Activated T-helper 2 cell treated with anti-CD3 and anti-CD28 coated beads, Interferon-gamma antibody, Interleukin-2, Interleukin-4, amounts not matched to agents 10 μg/mL and 5 μg/mL and 100 μg/mL, durations not matched to agents 14 hours and 24 hours and 36 hours (primary cell): ENCODE measurements around the gene NGLY1. TPM values are rescaled to one million over a fixed set of nuclear protein-coding genes. Genes with fewer than 3 reads are reported as not detected.
A peak's percentile ranks its signal among the peaks of the same experiment; 100 is the strongest.

Experiments
- DNase-seq: peaks from one replicate; pipeline ENCODE4 v3.0.0; 2021; ENCODE audit warnings: low spot score
- H3K27ac Mint-ChIP-seq: one replicate; pipeline ENCODE4 v1.8.0; 2021; ENCODE audit warnings: mixed read lengths
- H3K27me3 Mint-ChIP-seq: one replicate; pipeline ENCODE4 v1.8.0; 2021; ENCODE audit warnings: low read depth, mixed read lengths
- H3K36me3 Mint-ChIP-seq: one replicate; pipeline ENCODE4 v1.8.0; 2021; ENCODE audit warnings: low read depth, mixed read lengths
- H3K4me1 Mint-ChIP-seq: one replicate; pipeline ENCODE4 v1.8.0; 2021; ENCODE audit warnings: low read depth, mixed read lengths
- H3K4me3 Mint-ChIP-seq: one replicate; pipeline ENCODE4 v1.8.0; 2021; ENCODE audit warnings: low read depth, mild to moderate bottlenecking, moderate library complexity, mixed read lengths
- H3K9me3 Mint-ChIP-seq: one replicate; pipeline ENCODE4 v1.8.0; 2021; ENCODE audit warnings: mixed read lengths
- intact Hi-C: fragments of 100-400 bp; cut with micrococcal nuclease; formaldehyde crosslinking; loops from one replicate; pipeline ENCODE4 v1.15.1; 2023
- total RNA-seq: library from RNA; stranded (reverse); gene quantifications from 2 replicates; pipeline ENCODE4 v1.2.3, GENCODE V29; 2022

Gene NGLY1
- total RNA-seq, 1 donor from 2014 or later, result 71.6 TPM

DNA sequence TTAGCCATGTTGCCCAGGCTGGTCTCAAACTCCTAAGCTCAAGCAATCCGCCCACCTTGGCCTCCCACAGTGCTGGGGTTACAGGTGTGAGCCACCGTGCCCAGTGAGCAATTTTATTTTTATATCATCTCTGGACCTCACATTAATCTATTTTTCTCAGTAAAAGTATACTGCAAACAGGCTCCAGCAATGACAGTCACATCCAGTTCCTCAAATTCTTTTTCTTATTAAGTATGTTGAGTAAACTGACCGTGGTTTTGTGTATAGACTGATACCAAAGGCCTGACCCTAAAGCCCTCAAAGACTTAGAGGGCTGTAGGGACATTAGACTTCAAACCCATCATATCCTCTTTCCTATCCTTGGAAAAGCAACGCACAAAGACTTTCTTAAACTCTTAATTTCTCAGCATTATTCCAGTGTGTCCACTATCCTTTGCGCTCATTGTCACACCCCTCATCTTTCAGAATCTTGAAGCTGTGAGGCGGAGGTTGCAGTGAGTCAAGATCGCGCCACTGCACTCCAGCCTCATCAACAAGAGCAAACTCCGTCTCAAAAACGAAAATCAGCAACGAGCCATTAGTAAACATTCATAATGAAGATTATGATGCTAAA lies 2.0 kb downstream of the NGLY1 start:
- Mint-ChIP-seq H3K4me1 (peaks cover 51% of the 10 kb centered on the region), H3K9me3 (peaks cover 5% of the 10 kb centered on the region), H3K4me3 (peak overlapping the region; percentile 87), H3K36me3 (peaks cover 46% of the 10 kb centered on the region), H3K27me3 (no peaks in the 10 kb centered on the region), H3K27ac (peak overlapping the region; percentile 83)
- intact Hi-C loops, result loop anchor here (5.0 to 10.0 kb wide), 3 partner anchors 36 to 1814 kb away; no protein-coding TSS in a partner anchor
- DNase-seq, result no peak

GRCh38 chr3:25780618-25781017 lies 2.6 kb downstream of the NGLY1 start:
- Mint-ChIP-seq H3K27ac (no peak overlapping the region), H3K27me3 (no peaks in the 10 kb centered on the region), H3K36me3 (peaks cover 49% of the 10 kb centered on the region), H3K4me3 (peak overlapping the region; percentile 1), H3K9me3 (peaks cover 5% of the 10 kb centered on the region), H3K4me1 (peaks cover 49% of the 10 kb centered on the region)
- DNase-seq, result no peak
- intact Hi-C loops, result loop anchor here (5.0 to 10.0 kb wide), 3 partner anchors 37 to 1814 kb away; no protein-coding TSS in a partner anchor

DNA sequence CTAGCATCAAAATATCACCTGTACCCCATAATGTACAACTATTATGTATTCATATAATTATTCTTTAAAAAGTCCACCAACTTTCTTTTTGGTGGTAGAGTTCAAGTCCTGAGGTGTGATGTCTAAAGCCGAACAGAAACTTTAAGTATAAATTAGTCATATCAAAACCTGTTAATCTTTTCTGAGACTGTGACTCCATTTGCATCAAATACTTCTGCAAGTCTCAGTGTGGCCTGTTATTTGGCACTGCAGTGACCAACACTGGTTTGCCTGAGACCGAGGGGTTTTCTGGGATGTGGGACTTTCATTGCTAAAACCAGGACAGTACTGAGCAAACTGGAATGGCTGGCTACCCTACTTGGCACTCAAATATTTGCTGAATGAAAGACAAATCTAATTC lies 7.3 kb downstream of the NGLY1 start:
- H3K27ac Mint-ChIP-seq, result no peak overlapping the region
- peaks cover 25% of the 10 kb centered on the region for H3K4me1 Mint-ChIP-seq
- intact Hi-C loops, result no loop called here
- H3K4me3 Mint-ChIP-seq, result no peak overlapping the region
- peaks cover 88% of the 10 kb centered on the region for H3K36me3 Mint-ChIP-seq
- peaks cover 48% of the 10 kb centered on the region for H3K9me3 Mint-ChIP-seq
- no peak for DNase-seq
- H3K27me3 Mint-ChIP-seq, result no peaks in the 10 kb centered on the region

DNA sequence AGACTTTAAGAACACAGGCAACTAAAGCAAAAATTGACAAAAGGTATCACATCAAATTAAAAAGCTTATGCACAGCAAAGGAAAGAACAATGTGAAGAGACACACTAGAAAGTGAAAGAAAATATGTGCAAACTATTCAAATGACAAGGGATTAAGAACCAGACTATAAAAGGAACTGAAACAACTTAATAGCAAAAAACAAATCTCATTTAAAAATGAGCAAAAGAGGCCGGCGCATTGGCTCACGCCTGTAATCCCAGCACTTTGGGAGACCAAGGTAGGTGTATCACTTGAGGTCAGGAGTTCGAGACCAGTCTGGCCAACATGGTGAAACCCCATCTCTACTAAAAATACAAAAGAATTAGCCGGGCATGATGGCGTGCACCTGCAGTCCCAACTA lies 14.4 kb downstream of the NGLY1 start:
- peaks cover 35% of the 10 kb centered on the region for H3K9me3 Mint-ChIP-seq
- peaks cover 78% of the 10 kb centered on the region for H3K36me3 Mint-ChIP-seq
- no peaks in the 10 kb centered on the region for H3K27me3 Mint-ChIP-seq
- intact Hi-C loops, result no loop called here
- no peak overlapping the region for H3K27ac Mint-ChIP-seq
- H3K4me3 Mint-ChIP-seq, result no peak overlapping the region
- no peak for DNase-seq
- H3K4me1 Mint-ChIP-seq, result peaks cover 13% of the 10 kb centered on the region

- no peak overlapping the region for H3K4me3 Mint-ChIP-seq
- no peak for DNase-seq
- intact Hi-C loops, result no loop called here
- H3K4me1 Mint-ChIP-seq, result peaks cover 19% of the 10 kb centered on the region
- no peaks in the 10 kb centered on the region for H3K27me3 Mint-ChIP-seq
- no peak overlapping the region for H3K27ac Mint-ChIP-seq
- peaks cover 79% of the 10 kb centered on the region for H3K36me3 Mint-ChIP-seq
- H3K9me3 Mint-ChIP-seq, result no peaks in the 10 kb centered on the region
Observed at GRCh38 chr3:25751725-25752124, 31.5 kb downstream of the NGLY1 start.

GRCh38 chr3:25751048-25751447 lies 32.2 kb downstream of the NGLY1 start:
- intact Hi-C loops, result no loop called here
- no peak for DNase-seq
- H3K36me3 Mint-ChIP-seq, result peaks cover 79% of the 10 kb centered on the region
- no peaks in the 10 kb centered on the region for H3K9me3 Mint-ChIP-seq
- no peak overlapping the region for H3K4me3 Mint-ChIP-seq
- peaks cover 16% of the 10 kb centered on the region for H3K4me1 Mint-ChIP-seq
- no peaks in the 10 kb centered on the region for H3K27me3 Mint-ChIP-seq
- no peak overlapping the region for H3K27ac Mint-ChIP-seq

DNA sequence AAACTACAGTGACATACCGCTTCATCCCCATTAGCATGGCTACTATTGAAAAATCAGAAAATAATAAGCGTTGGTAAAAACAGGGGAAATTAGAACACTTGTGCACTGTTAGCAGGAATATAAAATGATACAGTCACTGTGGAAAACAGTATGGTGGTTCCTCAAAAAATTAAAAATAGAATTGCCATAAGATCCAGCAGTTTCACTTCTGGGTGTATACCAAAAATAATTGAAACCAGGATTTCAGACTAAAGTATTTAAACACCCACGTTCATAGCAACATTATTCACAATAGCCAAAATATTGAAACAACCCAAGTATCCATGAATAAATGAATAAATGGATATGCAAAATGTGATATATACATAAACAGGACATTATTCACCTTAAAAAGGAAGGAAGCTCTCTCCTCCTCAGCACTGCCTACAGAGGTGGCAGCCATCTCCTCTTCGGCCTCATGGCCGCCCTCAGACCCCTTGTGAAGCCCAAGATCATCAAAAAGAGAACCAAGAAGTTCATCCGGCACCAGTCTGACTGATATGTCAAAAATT lies 34.1 kb downstream of the NGLY1 start:
- H3K4me3 Mint-ChIP-seq, result no peak overlapping the region
- intact Hi-C loops, result loop anchor here (5.0 kb wide), 1 partner anchor 98 kb away; no protein-coding TSS in a partner anchor
- peaks cover 82% of the 10 kb centered on the region for H3K36me3 Mint-ChIP-seq
- no peak for DNase-seq
- H3K27me3 Mint-ChIP-seq, result no peaks in the 10 kb centered on the region
- H3K4me1 Mint-ChIP-seq, result peaks cover 2% of the 10 kb centered on the region
- no peaks in the 10 kb centered on the region for H3K9me3 Mint-ChIP-seq
- H3K27ac Mint-ChIP-seq, result no peak overlapping the region

DNA sequence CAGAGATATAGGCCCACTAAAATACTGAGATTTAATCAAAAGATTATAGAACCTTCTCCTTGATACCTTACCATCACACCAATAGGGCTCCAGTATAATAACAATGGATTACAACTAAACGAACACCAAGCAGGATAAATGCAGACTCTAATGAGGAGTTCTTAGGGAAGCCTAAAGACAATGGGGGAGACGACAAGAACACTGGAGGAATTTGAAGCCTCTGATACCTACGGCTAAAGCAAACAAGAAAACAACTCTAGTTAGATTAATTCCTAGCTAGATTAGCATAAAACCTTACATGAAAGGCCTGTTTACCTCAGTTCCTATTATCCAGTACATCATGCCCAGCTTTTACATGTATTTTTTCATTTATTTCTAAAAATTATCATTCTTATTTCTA lies 35.1 kb downstream of the NGLY1 start:
- intact Hi-C loops, result loop anchor here (5.0 kb wide), 1 partner anchor 99 kb away; no protein-coding TSS in a partner anchor
- peaks cover 4% of the 10 kb centered on the region for H3K4me1 Mint-ChIP-seq
- no peaks in the 10 kb centered on the region for H3K9me3 Mint-ChIP-seq
- no peaks in the 10 kb centered on the region for H3K27me3 Mint-ChIP-seq
- no peak overlapping the region for H3K4me3 Mint-ChIP-seq
- H3K36me3 Mint-ChIP-seq, result peaks cover 84% of the 10 kb centered on the region
- H3K27ac Mint-ChIP-seq, result no peak overlapping the region
- no peak for DNase-seq

DNA sequence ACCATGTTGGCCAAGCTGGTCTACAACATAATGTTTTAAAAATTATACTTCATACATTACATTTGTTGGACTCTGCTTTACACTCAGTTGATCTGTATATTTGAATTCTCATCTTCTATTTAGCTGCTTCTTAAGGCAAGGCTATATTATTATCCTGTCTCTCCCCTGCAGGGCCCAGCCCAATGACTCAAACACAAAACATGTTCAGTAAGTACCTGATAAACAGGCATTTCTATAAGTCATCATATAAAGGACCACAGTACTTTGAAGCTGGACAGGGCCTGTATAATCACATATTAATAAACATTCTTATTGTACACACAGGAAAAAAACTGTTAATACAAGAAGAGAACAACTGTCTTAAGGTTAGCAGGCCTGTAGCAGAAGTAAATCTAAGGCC lies 36.2 kb downstream of the NGLY1 start:
- H3K27ac Mint-ChIP-seq, result no peak overlapping the region
- H3K4me1 Mint-ChIP-seq, result peaks cover 5% of the 10 kb centered on the region
- no peak overlapping the region for H3K4me3 Mint-ChIP-seq
- DNase-seq, result no peak
- H3K36me3 Mint-ChIP-seq, result peaks cover 89% of the 10 kb centered on the region
- intact Hi-C loops, result loop anchor here (5.0 kb wide), 1 partner anchor 100 kb away; no protein-coding TSS in a partner anchor
- H3K9me3 Mint-ChIP-seq, result no peaks in the 10 kb centered on the region
- H3K27me3 Mint-ChIP-seq, result no peaks in the 10 kb centered on the region

- Mint-ChIP-seq H3K4me1 (peaks cover 7% of the 10 kb centered on the region), H3K27me3 (no peaks in the 10 kb centered on the region), H3K4me3 (no peak overlapping the region), H3K36me3 (peaks cover 75% of the 10 kb centered on the region), H3K27ac (no peak overlapping the region), H3K9me3 (no peaks in the 10 kb centered on the region)
- intact Hi-C loops, result no loop called here
- no peak for DNase-seq
Observed at GRCh38 chr3:25744470-25744869, 38.8 kb downstream of the NGLY1 start.

GRCh38 chr3:25728101-25728500 lies 55.1 kb downstream of the NGLY1 start:
- H3K9me3 Mint-ChIP-seq, result no peaks in the 10 kb centered on the region

GRCh38 chr3:25727316-25727715 lies 55.9 kb downstream of the NGLY1 start:
- H3K27ac Mint-ChIP-seq, result no peak overlapping the region
- intact Hi-C loops, result loop anchor here (5.0 kb wide), 1 partner anchor 65 kb away; the partner anchor contains the start of gene TOP2B
- no peak for DNase-seq
- H3K4me3 Mint-ChIP-seq, result no peak overlapping the region
- no peaks in the 10 kb centered on the region for H3K4me1 Mint-ChIP-seq
- peaks cover 62% of the 10 kb centered on the region for H3K36me3 Mint-ChIP-seq
- H3K27me3 Mint-ChIP-seq, result no peaks in the 10 kb centered on the region
- no peaks in the 10 kb centered on the region for H3K9me3 Mint-ChIP-seq

More at GRCh38 chr3:25728101-25728500, 55.1 kb downstream of the NGLY1 start:
- Mint-ChIP-seq H3K27me3 (no peaks in the 10 kb centered on the region), H3K4me1 (no peaks in the 10 kb centered on the region), H3K27ac (no peak overlapping the region), H3K36me3 (peaks cover 60% of the 10 kb centered on the region), H3K4me3 (no peak overlapping the region)
- no peak for DNase-seq
- intact Hi-C loops, result loop anchor here (5.0 kb wide), 1 partner anchor 66 kb away; the partner anchor contains the start of gene TOP2B

DNA sequence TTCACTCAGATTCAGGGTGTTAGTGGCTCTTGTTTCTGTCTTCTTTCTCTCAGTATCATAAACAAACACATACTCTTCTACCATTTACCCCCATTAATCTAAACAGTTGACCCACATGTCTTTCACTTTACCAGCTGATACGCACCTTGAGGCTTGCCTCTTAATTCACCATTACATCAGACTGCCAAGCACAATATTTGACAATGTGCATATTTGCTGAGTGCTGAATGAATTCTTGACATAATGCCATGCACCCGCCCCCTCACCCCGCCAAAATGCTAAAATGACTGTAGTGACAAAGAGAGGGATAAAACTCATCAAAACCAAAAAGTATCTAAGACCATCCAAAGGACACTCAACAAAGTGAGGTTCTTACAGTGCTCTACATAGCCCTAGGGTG lies 57.4 kb downstream of the NGLY1 start:
- Mint-ChIP-seq H3K27ac (no peak overlapping the region), H3K4me3 (no peak overlapping the region), H3K36me3 (peaks cover 52% of the 10 kb centered on the region), H3K9me3 (no peaks in the 10 kb centered on the region), H3K27me3 (no peaks in the 10 kb centered on the region), H3K4me1 (no peaks in the 10 kb centered on the region)
- DNase-seq, result no peak
- intact Hi-C loops, result loop anchor here (5.0 kb wide), 1 partner anchor 64 kb away; the partner anchor contains the start of gene TOP2B
